HG02610 (cell line): ENCODE data around the gene PELI3.
"Not testable (repeated sequence)": the region's sequence is repeated elsewhere in the genome, so short reads cannot be mapped to it uniquely, and the experiment has no call there.

Source experiments
- ATAC-seq: cut with Tn5 transposase; IDR thresholded peaks from one replicate; pipeline ENCODE4 v1.9.1; 2021; ENCODE audit warnings: mild to moderate bottlenecking, moderate library complexity; ENCODE audit not compliant: unreplicated experiment

The PELI3 gene

GRCh38 chr11:66466225-66467033 is at the start of gene PELI3:
PELI3 (plus strand) TSS chr11:66466905; CDS start chr11:66468129, 1,224 bp downstream.
- ATAC-seq = peak; percentile 79

GRCh38 chr11:66417000-66417399 is 49.7 kb upstream of the PELI3 start:
- ATAC-seq = no peak

- no peak for ATAC-seq
These were observed 48.3 kb upstream of the PELI3 start for GRCh38 chr11:66418168-66418985.

GRCh38 chr11:66418986-66419308 is 47.8 kb upstream of the PELI3 start:
- no peak for ATAC-seq

- no peak for ATAC-seq
These were observed 46.9 kb upstream of the PELI3 start for GRCh38 chr11:66419825-66420224.

GRCh38 chr11:66420671-66421476 is 45.8 kb upstream of the PELI3 start, which contains the start of gene NPAS4:
NPAS4 (plus strand) TSS chr11:66421035; CDS start chr11:66421180, 145 bp downstream.
- ATAC-seq = no peak

GRCh38 chr11:66421492-66422205 is 45.1 kb upstream of the PELI3 start:
- no peak for ATAC-seq

GRCh38 chr11:66426314-66426713 is 40.4 kb upstream of the PELI3 start:
- ATAC-seq = no peak

GRCh38 chr11:66428933-66429332 is 37.8 kb upstream of the PELI3 start:
- ATAC-seq = no peak

- no peak for ATAC-seq
These were observed 36.6 kb upstream of the PELI3 start for GRCh38 chr11:66429983-66430602.

- ATAC-seq = not testable (repeated sequence)
These were observed 35.4 kb upstream of the PELI3 start for GRCh38 chr11:66431287-66431686.

- ATAC-seq = not testable (repeated sequence)
These were observed 34.8 kb upstream of the PELI3 start for GRCh38 chr11:66431871-66432329.

GRCh38 chr11:66432597-66432996 is 34.1 kb upstream of the PELI3 start:
- ATAC-seq = no peak

GRCh38 chr11:66437979-66438503 is 28.7 kb upstream of the PELI3 start:
- no peak for ATAC-seq

GRCh38 chr11:66438504-66439466 is 27.9 kb upstream of the PELI3 start, which contains the start of gene MRPL11:
MRPL11 (minus strand) TSS chr11:66438848; CDS start chr11:66438754, 94 bp downstream.
- ATAC-seq = peak; percentile 94

- not testable (repeated sequence) for ATAC-seq
These were observed 26.4 kb upstream of the PELI3 start for GRCh38 chr11:66440101-66440939.

GRCh38 chr11:66440940-66441282 is 25.8 kb upstream of the PELI3 start:
- ATAC-seq = not testable (repeated sequence)

GRCh38 chr11:66443602-66444001 is 23.1 kb upstream of the PELI3 start:
- ATAC-seq = no peak
